ENCODE measurements around the gene HAPLN1.

Gene HAPLN1

DNA sequence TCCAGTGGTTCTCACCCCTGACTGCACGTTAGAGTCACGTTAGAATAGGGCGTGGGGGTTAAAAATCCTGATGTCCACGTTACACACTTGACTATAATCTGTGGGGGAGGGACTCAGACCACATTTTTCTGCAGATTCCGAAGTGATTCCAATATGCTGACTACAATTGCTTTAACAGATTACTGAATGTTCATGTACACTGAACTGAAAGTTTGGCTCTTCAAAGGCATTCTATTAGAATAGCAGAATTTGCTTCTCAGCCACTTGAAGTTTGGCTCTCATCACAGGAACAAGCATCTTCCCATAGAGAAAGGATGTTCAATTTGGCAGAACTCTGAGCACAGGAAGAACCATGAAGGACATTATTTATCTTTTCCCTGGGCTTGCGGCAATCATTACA is 84.5 kb downstream of the HAPLN1 start:
- DNase-seq, result no peak

DNA sequence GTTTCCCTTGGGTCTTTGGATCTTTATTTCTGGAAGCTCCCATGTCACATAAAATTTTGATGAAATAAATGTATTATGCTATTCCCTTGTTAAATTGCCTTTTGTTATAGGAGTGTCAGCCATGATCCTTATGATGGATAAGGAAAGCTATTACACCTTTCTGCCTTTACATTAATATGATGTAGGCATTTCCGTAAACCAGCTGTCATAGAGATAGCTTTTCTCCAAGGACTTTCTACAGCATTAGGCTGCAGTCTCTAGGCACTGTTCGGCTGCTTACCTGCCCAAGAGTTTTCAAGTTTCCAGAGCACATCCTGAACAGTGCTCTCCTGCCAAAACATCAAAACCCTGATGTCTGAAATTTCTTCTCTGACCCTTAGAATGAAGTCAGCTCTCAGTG is 87.4 kb downstream of the HAPLN1 start:
- no peak for DNase-seq

GRCh38 chr5:83632874-83633273 is 87.8 kb downstream of the HAPLN1 start:
- no peak for DNase-seq

- DNase-seq, result no peak
Measured at GRCh38 chr5:83628360-83628759, 92.3 kb downstream of the HAPLN1 start.

GRCh38 chr5:83614841-83615240 is 105.8 kb downstream of the HAPLN1 start:
- DNase-seq, result no peak

GRCh38 chr5:83608122-83608521 is 112.5 kb downstream of the HAPLN1 start:
- DNase-seq, result no peak

GRCh38 chr5:83595217-83595616 is 125.4 kb downstream of the HAPLN1 start:
- no peak for DNase-seq

DNA sequence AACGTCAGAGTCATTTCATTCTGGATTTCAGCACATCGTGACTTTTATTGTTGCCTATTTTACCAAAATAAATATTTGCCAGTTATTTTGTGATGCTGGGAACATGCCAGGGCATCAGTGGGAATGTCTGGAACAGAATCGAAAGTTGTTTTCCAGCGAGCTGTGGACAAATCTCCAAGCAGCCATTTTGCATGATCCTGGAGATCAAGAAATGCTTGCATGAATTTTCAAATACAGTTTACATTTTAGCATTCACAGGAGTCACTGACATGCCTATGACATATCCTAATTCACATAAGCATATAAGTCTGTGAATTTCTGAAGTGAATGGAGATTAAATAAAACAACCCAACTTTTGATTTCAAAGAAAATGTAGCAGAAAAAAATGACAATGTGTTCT is 129.7 kb downstream of the HAPLN1 start:
- DNase-seq, result no peak

DNA sequence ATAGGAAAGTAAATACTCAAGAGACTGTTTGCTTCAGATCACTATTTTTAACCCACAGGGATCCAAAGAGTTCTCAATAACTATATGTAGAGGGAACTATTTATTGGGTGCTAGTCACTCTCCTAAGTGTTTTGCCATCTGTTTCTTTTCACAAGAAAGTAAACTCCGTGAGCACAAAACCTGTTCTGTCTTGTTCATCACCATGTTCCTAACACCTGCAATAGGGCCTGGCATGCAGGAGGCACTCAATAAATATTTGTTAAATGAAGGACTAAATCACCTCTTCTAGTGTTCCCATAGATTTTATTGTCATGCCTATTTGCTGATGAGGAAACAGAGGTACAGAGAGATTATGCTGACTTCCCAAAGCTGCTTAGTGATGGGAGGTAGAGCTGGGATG is 130.9 kb downstream of the HAPLN1 start:
- DNase-seq, result peak in 1 of 2 experiments; percentile 6

All from NCI-H1930 (cell line).